ENCODE results near the gene SCN1A. TPM values are rescaled to one million over a fixed set of nuclear protein-coding genes. Genes with fewer than 3 reads are reported as not detected.

Gene SCN1A
- total RNA-seq, 4 donors from 2014 or later = under 0.01 TPM; not detected in 3

DNA sequence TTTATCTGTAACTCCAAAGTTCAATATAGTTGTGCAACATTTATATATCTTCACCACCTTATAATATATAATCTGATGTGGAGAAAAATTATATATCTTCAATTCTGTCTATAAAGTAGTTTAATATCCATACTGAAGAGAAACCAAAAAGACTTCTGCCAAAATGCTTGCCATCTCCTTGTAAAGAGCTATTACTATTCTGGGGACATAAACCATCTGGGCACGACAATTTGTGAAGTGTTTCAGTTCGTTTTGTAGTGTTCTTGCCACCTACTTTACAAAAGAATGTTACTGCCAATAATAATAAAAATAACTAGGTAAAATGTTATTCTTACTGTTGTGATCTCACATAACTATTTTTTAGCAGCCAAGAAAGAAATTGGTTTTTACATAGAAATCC is 45.1 kb downstream of the SCN1A start:
- intact Hi-C loops (cut with DNase I) = no loop called here
- no peak overlapping the region for H3K4me3 ChIP-seq
- H3K27ac ChIP-seq (replicated peaks in 1 of 4) = no peak overlapping the region
- WGBS = 62% methylated on average over 2 of the region's 2 CpGs
- no peaks in the 10 kb centered on the region for H3K9me3 ChIP-seq
- TF ChIP-seq POLR2A (IDR thresholded peaks at IDR 0.05; ENCODE audit: low read depth) = no peak
- no peaks in the 10 kb centered on the region for H3K27me3 ChIP-seq
- no peaks in the 10 kb centered on the region for H3K36me3 ChIP-seq
- H3K4me1 ChIP-seq = no peaks in the 10 kb centered on the region
- no peak for DNase-seq (ENCODE audit: extremely low spot score)

DNA sequence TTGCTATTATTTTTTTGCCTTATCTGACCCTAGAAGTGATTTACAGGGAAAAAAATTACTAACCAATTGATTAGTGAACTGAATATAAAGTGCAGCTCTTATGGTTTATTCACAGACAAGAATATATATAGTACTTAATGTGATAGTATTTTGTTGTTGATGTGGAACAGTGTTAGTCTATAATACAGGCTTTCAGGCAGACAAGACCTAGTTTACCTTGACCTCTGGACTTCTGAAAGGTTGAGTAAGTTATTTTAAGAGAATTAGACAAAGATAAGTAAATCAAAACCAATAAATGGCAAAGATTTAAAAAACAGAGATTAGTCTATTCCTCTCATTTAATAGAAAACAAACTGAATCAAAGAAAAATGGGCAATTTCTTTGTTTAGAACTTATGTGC is 46.0 kb downstream of the SCN1A start:
- intact Hi-C loops (cut with DNase I) = no loop called here
- Histone ChIP-seq H3K9me3 (no peaks in the 10 kb centered on the region), H3K36me3 (no peaks in the 10 kb centered on the region), H3K4me3 (no peak overlapping the region), H3K27ac (replicated peaks in 1 of 4) (no peak overlapping the region), H3K27me3 (no peaks in the 10 kb centered on the region), H3K4me1 (no peaks in the 10 kb centered on the region)
- TF ChIP-seq, protein P1, sequence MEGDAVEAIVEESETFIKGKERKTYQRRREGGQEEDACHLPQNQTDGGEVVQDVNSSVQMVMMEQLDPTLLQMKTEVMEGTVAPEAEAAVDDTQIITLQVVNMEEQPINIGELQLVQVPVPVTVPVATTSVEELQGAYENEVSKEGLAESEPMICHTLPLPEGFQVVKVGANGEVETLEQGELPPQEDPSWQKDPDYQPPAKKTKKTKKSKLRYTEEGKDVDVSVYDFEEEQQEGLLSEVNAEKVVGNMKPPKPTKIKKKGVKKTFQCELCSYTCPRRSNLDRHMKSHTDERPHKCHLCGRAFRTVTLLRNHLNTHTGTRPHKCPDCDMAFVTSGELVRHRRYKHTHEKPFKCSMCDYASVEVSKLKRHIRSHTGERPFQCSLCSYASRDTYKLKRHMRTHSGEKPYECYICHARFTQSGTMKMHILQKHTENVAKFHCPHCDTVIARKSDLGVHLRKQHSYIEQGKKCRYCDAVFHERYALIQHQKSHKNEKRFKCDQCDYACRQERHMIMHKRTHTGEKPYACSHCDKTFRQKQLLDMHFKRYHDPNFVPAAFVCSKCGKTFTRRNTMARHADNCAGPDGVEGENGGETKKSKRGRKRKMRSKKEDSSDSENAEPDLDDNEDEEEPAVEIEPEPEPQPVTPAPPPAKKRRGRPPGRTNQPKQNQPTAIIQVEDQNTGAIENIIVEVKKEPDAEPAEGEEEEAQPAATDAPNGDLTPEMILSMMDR (IDR thresholded peaks at IDR 0.05) = no peak
- TF ChIP-seq POLR2AphosphoS5 (IDR thresholded peaks at IDR 0.05) = no peak
- no peak for TF ChIP-seq POLR2A (IDR thresholded peaks at IDR 0.05; ENCODE audit: low read depth)
- no peak for TF ChIP-seq EP300 (IDR thresholded peaks at IDR 0.05)
- no peak for DNase-seq (ENCODE audit: extremely low spot score)

DNA sequence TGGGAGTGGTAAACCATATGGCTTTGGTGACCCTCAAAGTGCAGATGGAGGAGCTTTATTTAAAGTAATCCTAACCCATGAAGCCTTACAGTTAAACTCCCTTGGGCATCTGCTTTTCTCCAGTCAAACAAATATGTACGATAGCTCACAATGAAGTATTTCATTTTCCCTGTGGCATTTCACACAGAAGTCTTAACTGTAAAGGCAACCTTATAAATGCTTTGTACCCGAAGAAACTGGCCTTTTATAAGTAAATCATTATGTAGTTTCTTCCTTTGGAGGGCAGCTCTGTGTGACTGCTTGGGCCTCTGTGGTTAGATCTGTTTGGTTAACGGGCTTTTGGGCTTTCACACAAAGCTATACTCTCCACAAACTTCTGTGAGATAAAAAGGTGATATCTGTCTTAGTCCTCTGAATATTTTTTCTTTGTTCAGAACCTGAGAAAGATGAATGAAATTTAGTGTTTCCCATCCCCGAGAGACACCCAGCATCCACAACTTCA is 46.6 kb downstream of the SCN1A start:
- Histone ChIP-seq H3K36me3 (no peaks in the 10 kb centered on the region), H3K9me3 (no peaks in the 10 kb centered on the region), H3K4me3 (no peak overlapping the region), H3K4me1 (no peaks in the 10 kb centered on the region), H3K27me3 (no peaks in the 10 kb centered on the region), H3K27ac (replicated peaks in 1 of 4) (no peak overlapping the region)
- intact Hi-C loops (cut with DNase I) = no loop called here
- DNase-seq (ENCODE audit: extremely low spot score) = no peak
- TF ChIP-seq, protein P1 (IDR thresholded peaks at IDR 0.05) = no peak
- TF ChIP-seq EP300 (IDR thresholded peaks at IDR 0.05) (no peak), POLR2A (IDR thresholded peaks at IDR 0.05; ENCODE audit: low read depth) (no peak), POLR2AphosphoS5 (IDR thresholded peaks at IDR 0.05) (no peak)
- 68% methylated on average over 4 of the region's 4 CpGs for WGBS

DNA sequence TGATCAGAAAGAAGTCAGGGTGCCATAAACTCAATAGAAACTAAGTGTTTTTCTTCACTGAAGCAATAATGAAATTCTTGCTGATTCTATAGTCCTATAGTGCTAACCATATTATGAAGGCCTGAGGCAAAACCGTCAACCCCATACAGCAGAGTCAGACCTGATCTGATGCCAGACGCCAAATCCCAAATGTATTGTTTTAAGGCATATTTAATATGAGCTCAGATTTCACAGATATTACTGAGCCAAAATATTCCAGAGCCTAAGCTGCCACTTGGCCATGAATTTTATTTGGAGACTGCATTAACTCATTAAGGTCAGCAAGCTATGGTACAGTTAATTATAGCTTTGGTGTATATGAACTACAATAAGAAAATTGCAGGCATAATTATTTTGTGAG is 53.4 kb downstream of the SCN1A start:
- H3K27ac ChIP-seq (replicated peaks in 1 of 4) = no peak overlapping the region
- H3K4me3 ChIP-seq = no peak overlapping the region
- H3K4me1 ChIP-seq = no peaks in the 10 kb centered on the region
- TF ChIP-seq, protein P1 (IDR thresholded peaks at IDR 0.05) = no peak
- TF ChIP-seq POLR2AphosphoS5 (IDR thresholded peaks at IDR 0.05) = no peak
- TF ChIP-seq EP300 (IDR thresholded peaks at IDR 0.05) = no peak
- no peak for TF ChIP-seq POLR2A (IDR thresholded peaks at IDR 0.05; ENCODE audit: low read depth)
- H3K36me3 ChIP-seq = no peaks in the 10 kb centered on the region
- no peak for DNase-seq (ENCODE audit: extremely low spot score)
- H3K27me3 ChIP-seq = no peaks in the 10 kb centered on the region
- WGBS = 70% methylated on average over 2 of the region's 2 CpGs
- intact Hi-C loops (cut with DNase I) = no loop called here
- H3K9me3 ChIP-seq = no peaks in the 10 kb centered on the region

DNA sequence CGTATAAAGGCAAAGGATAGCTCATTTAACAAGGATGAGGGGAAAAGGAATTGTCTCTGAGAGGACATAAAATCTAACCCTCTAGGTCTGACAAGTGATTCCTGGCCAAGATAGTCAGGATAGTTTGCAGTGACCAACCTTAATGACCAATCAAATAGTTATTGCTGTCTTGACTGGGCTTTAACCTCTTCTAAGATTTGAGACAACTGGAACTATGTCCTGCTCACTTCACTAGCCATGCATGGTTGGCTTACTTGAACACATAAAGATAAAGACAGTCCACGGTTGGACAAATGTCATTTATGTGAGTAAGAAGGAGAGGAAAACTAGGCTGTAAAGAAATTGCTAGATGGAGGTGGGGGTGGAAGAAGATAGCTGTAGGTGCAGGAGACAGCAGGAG is 53.8 kb downstream of the SCN1A start:
- TF ChIP-seq EP300 (IDR thresholded peaks at IDR 0.05) = no peak
- no peak for TF ChIP-seq POLR2AphosphoS5 (IDR thresholded peaks at IDR 0.05)
- no peak for TF ChIP-seq POLR2A (IDR thresholded peaks at IDR 0.05; ENCODE audit: low read depth)
- Histone ChIP-seq H3K9me3 (no peaks in the 10 kb centered on the region), H3K4me1 (no peaks in the 10 kb centered on the region), H3K27ac (replicated peaks in 1 of 4) (no peak overlapping the region), H3K27me3 (no peaks in the 10 kb centered on the region), H3K4me3 (no peak overlapping the region), H3K36me3 (no peaks in the 10 kb centered on the region)
- WGBS = 64% methylated on average over 2 of the region's 2 CpGs
- no peak for DNase-seq (ENCODE audit: extremely low spot score)
- intact Hi-C loops (cut with DNase I) = no loop called here

DNA sequence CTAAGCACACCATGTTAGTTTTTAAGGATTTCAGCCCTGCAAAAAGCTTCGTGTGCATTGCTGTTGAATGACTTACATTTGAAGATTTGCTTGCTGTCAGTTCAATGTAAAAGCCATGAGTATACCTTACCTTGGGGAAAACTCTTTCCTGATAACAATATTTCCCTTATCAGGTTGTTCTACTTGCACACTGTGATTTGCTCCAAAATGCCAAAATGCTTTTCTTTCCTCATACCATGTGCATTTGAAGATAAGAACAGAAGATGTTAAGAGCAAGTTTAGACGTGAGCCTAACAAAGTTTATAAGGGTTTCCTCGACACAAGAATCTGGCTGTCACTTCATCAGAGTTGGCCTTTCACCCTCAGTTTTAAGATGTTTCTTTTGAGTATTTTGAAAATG is 57.6 kb downstream of the SCN1A start:
- 61% methylated on average over 3 of the region's 3 CpGs for WGBS
- H3K27ac ChIP-seq (replicated peaks in 1 of 4) = no peak overlapping the region
- no peak overlapping the region for H3K4me3 ChIP-seq
- intact Hi-C loops (cut with DNase I) = no loop called here
- no peaks in the 10 kb centered on the region for H3K4me1 ChIP-seq
- DNase-seq (ENCODE audit: extremely low spot score) = no peak
- H3K36me3 ChIP-seq = no peaks in the 10 kb centered on the region
- no peaks in the 10 kb centered on the region for H3K27me3 ChIP-seq
- TF ChIP-seq, protein P1 (IDR thresholded peaks at IDR 0.05) = no peak
- TF ChIP-seq POLR2AphosphoS5 (IDR thresholded peaks at IDR 0.05) = no peak
- TF ChIP-seq EP300 (IDR thresholded peaks at IDR 0.05) = no peak
- no peak for TF ChIP-seq POLR2A (IDR thresholded peaks at IDR 0.05; ENCODE audit: low read depth)
- no peaks in the 10 kb centered on the region for H3K9me3 ChIP-seq

Measured in esophagus muscularis mucosa (tissue), 4 donors.